Measurements from ENCODE around the gene AMOTL1. TPM values are rescaled to one million over a fixed set of nuclear protein-coding genes. Genes with fewer than 3 reads are reported as not detected.
A peak's percentile ranks its signal among the peaks of the same experiment; 100 is the strongest.

The AMOTL1 gene
- total and polyA plus RNA-seq, 2 donors from 2014 or later = 6.1 to 52.3 TPM

GRCh38 chr11:94876645-94877442 lies 108.7 kb downstream of the AMOTL1 start:
- peak; percentile 72 for FAIRE-seq
- no peak overlapping the region for H3K9ac ChIP-seq (ENCODE audit: low read length in 3 of 3)
- peak; percentile 10 for TF ChIP-seq CTCF (IDR thresholded peaks at IDR 0.05; ENCODE audit: borderline replicate concordance, extremely low read depth, insufficient read depth)
- intact Hi-C loops (cut with DNase I) = no loop called here
- no peak overlapping the region for H3K4me3 ChIP-seq (ENCODE audit: low read length in 3 of 3)
- H3K4me1 ChIP-seq (ENCODE audit: control insufficient read depth in 2 of 3, insufficient read depth in 2 of 3, low read depth in 1 of 3, low read length in 3 of 3) = peaks cover 0 to 4% (median 0%) of the 10 kb centered on the region in 3 donors
- H3K27me3 ChIP-seq (ENCODE audit: control insufficient read depth, insufficient read depth, low read length) = no peaks in the 10 kb centered on the region
- H3K27ac ChIP-seq (ENCODE audit: low read depth in 2 of 2, low read length in 2 of 2) = peak overlapping the region in 1 of 2 donors; percentile 62
- H3K36me3 ChIP-seq (ENCODE audit: control insufficient read depth in 2 of 3, insufficient read depth in 3 of 3, low read length in 3 of 3) = peaks cover 4 to 18% (median 7%) of the 10 kb centered on the region in 3 donors
- DNase-seq = peak; percentile 66 to 94 (median 81)
- H3K9me3 ChIP-seq (ENCODE audit: control insufficient read depth in 2 of 3, insufficient read depth in 1 of 3, low read length in 3 of 3) = no peaks in the 10 kb centered on the region

- H3K4me3 ChIP-seq (ENCODE audit: low read length in 3 of 3) = no peak overlapping the region
- intact Hi-C loops (cut with DNase I) = no loop called here
- H3K9ac ChIP-seq (ENCODE audit: low read length in 3 of 3) = no peak overlapping the region
- H3K36me3 ChIP-seq (ENCODE audit: control insufficient read depth in 2 of 3, insufficient read depth in 3 of 3, low read length in 3 of 3) = peaks cover 2 to 18% (median 5%) of the 10 kb centered on the region in 3 donors
- FAIRE-seq (no peak), DNase-seq (no peak)
- no peak overlapping the region for H3K27ac ChIP-seq (ENCODE audit: low read depth in 2 of 2, low read length in 2 of 2)
- peaks cover 0 to 4% (median 0%) of the 10 kb centered on the region in 3 donors for H3K4me1 ChIP-seq (ENCODE audit: control insufficient read depth in 2 of 3, insufficient read depth in 2 of 3, low read depth in 1 of 3, low read length in 3 of 3)
- no peaks in the 10 kb centered on the region for H3K9me3 ChIP-seq (ENCODE audit: control insufficient read depth in 2 of 3, insufficient read depth in 1 of 3, low read length in 3 of 3)
- no peak for TF ChIP-seq CTCF (IDR thresholded peaks at IDR 0.05; ENCODE audit: borderline replicate concordance, extremely low read depth, insufficient read depth)
- H3K27me3 ChIP-seq (ENCODE audit: control insufficient read depth, insufficient read depth, low read length) = no peaks in the 10 kb centered on the region
Measured at GRCh38 chr11:94877443-94878200, 109.5 kb downstream of the AMOTL1 start.

GRCh38 chr11:94879006-94879405 lies 110.8 kb downstream of the AMOTL1 start:
- no peak for FAIRE-seq
- H3K4me3 ChIP-seq (ENCODE audit: low read length in 3 of 3) = no peak overlapping the region
- no peak overlapping the region for H3K27ac ChIP-seq (ENCODE audit: low read depth in 2 of 2, low read length in 2 of 2)
- H3K27me3 ChIP-seq (ENCODE audit: control insufficient read depth, insufficient read depth, low read length) = no peaks in the 10 kb centered on the region
- H3K36me3 ChIP-seq (ENCODE audit: control insufficient read depth in 2 of 3, insufficient read depth in 3 of 3, low read length in 3 of 3) = peaks cover 2 to 18% (median 5%) of the 10 kb centered on the region in 3 donors
- H3K9me3 ChIP-seq (ENCODE audit: control insufficient read depth in 2 of 3, insufficient read depth in 1 of 3, low read length in 3 of 3) = no peaks in the 10 kb centered on the region
- no peak overlapping the region for H3K9ac ChIP-seq (ENCODE audit: low read length in 3 of 3)
- DNase-seq = no peak
- TF ChIP-seq CTCF (IDR thresholded peaks at IDR 0.05; ENCODE audit: borderline replicate concordance, extremely low read depth, insufficient read depth) = no peak
- peaks cover 0 to 4% (median 0%) of the 10 kb centered on the region in 3 donors for H3K4me1 ChIP-seq (ENCODE audit: control insufficient read depth in 2 of 3, insufficient read depth in 2 of 3, low read depth in 1 of 3, low read length in 3 of 3)
- intact Hi-C loops (cut with DNase I) = no loop called here
